Activated naive CD4-positive, alpha-beta T cell treated with Interleukin-2 at 50 U/mL for 16 hours (primary cell): ENCODE results near the gene MXRA8.

Experiments used
- DNase-seq: peaks from one replicate; pipeline ENCODE4 v3.0.0-alpha.2; 2020

Gene MXRA8

GRCh38 chr1:1365875-1366698 is 7.7 kb upstream of the MXRA8 start:
- DNase-seq: no peak

GRCh38 chr1:1364266-1364665 is 5.9 kb upstream of the MXRA8 start:
- DNase-seq: no peak

GRCh38 chr1:1361982-1362423 is 3.6 kb upstream of the MXRA8 start:
- DNase-seq: no peak

- DNase-seq: no peak
Measured at GRCh38 chr1:1361233-1361981, 3.1 kb upstream of the MXRA8 start.

GRCh38 chr1:1360506-1361169 is 2.3 kb upstream of the MXRA8 start:
- DNase-seq: no peak

- no peak for DNase-seq
Measured at GRCh38 chr1:1359664-1360468, 1.5 kb upstream of the MXRA8 start.

GRCh38 chr1:1359308-1359663 is 931 bp upstream of the MXRA8 start:
- no peak for DNase-seq

- no peak for DNase-seq
Measured at GRCh38 chr1:1357871-1358432, 403 bp downstream of the MXRA8 start.

GRCh38 chr1:1356796-1357401 is 1.5 kb downstream of the MXRA8 start:
- DNase-seq: no peak

- DNase-seq: no peak
Measured at GRCh38 chr1:1356166-1356795, 2.1 kb downstream of the MXRA8 start.

GRCh38 chr1:1355416-1355815 is 2.9 kb downstream of the MXRA8 start:
- no peak for DNase-seq

GRCh38 chr1:1354271-1355247 is 3.8 kb downstream of the MXRA8 start:
- peak; percentile 21 for DNase-seq

- DNase-seq: no peak
Measured at GRCh38 chr1:1353389-1354151, 4.8 kb downstream of the MXRA8 start.

- DNase-seq: no peak
Measured at GRCh38 chr1:1352786-1353388, 5.5 kb downstream of the MXRA8 start.

- DNase-seq: no peak
Measured at GRCh38 chr1:1351511-1352427, 6.6 kb downstream of the MXRA8 start.

- DNase-seq: peak; percentile 66
Measured at GRCh38 chr1:1349256-1350012, 8.9 kb downstream of the MXRA8 start, which contains the start of gene DVL1. TSS of gene DVL1 (minus strand) at chr1:1349418. CDS start at chr1:1349065, 353 bp downstream.
